BLaER1 treated with 17β-estradiol and CSF1 and Interleukin-3, amounts not matched to agents 10 nM and 100 nM (cell line): Measurements from ENCODE around the gene ITIH4.

Experiments
- H3K27ac ChIP-seq, 11 experiments: shearing (Covaris generic); formaldehyde crosslinking; 2 replicates each; pipeline ENCODE4 v1.8.1; 2022
- H3K27me3 ChIP-seq, 11 experiments: shearing (Covaris generic); formaldehyde crosslinking; 2 replicates each; pipeline ENCODE4 v1.8.1; 2022
- H3K36me3 ChIP-seq, 11 experiments: shearing (Covaris generic); formaldehyde crosslinking; 2 replicates each; pipeline ENCODE4 v1.8.1; 2022
- H3K4me1 ChIP-seq, 10 experiments: shearing (Covaris generic); formaldehyde crosslinking; 2 replicates each; pipeline ENCODE4 v1.8.1; 2022
- H3K4me2 ChIP-seq, 11 experiments: shearing (Covaris generic); formaldehyde crosslinking; 2 replicates each; pipeline ENCODE4 v1.8.1; 2022
- H3K4me3 ChIP-seq, 10 experiments: shearing (Covaris generic); formaldehyde crosslinking; 2 replicates each; pipeline ENCODE4 v1.8.1; 2022
- H3K9ac ChIP-seq, 11 experiments: shearing (Covaris generic); formaldehyde crosslinking; 2 replicates each; pipeline ENCODE4 v1.8.1; 2022
- H3K9me3 ChIP-seq, 11 experiments: shearing (Covaris generic); formaldehyde crosslinking; replicated peaks in 1 of 11; 2 replicates each; pipeline ENCODE4 v1.8.1; 2022
- H4K20me1 ChIP-seq, 11 experiments: shearing (Covaris generic); formaldehyde crosslinking; 2 replicates each; pipeline ENCODE4 v1.8.1; 2022
- Cebpa-rat ChIP-seq, 11 experiments: shearing (Covaris generic); IDR thresholded peaks; 2 replicates each; pipeline ENCODE4 v1.8.1; 2022

Gene ITIH4

GRCh38 chr3:52792413-52792812 is 38.1 kb downstream of the ITIH4 start:
- H3K27ac ChIP-seq, result peak overlapping the region in 9 of 11 experiments; percentile 66 to 89 (median 78); a peak in 17 of 22 replicates
- H3K36me3 ChIP-seq, result no peaks in the 10 kb centered on the region
- no peaks in the 10 kb centered on the region for H4K20me1 ChIP-seq
- H3K27me3 ChIP-seq, result peaks cover 0 to 4% (median 0%) of the 10 kb centered on the region in 11 experiments; a peak in 2 of 22 replicates
- H3K9ac ChIP-seq, result peak overlapping the region in 7 of 11 experiments; percentile 50 to 79 (median 69); a peak in 11 of 22 replicates
- H3K4me3 ChIP-seq, result no peak overlapping the region
- no peaks in the 10 kb centered on the region for H3K9me3 ChIP-seq
- H3K4me2 ChIP-seq, result peak overlapping the region; percentile 64 to 98 (median 85)
- TF ChIP-seq Cebpa-rat (IDR thresholded peaks at IDR 0.05), result no peak
- peaks cover 30 to 93% (median 78%) of the 10 kb centered on the region in 10 experiments for H3K4me1 ChIP-seq

GRCh38 chr3:52791928-52792327 is 38.5 kb downstream of the ITIH4 start:
- Histone ChIP-seq H3K27ac (peak overlapping the region in 6 of 11 experiments; percentile 76 to 89 (median 84); a peak in 13 of 22 replicates), H3K4me1 (peaks cover 30 to 88% (median 77%) of the 10 kb centered on the region in 10 experiments), H4K20me1 (no peaks in the 10 kb centered on the region), H3K9me3 (no peaks in the 10 kb centered on the region), H3K27me3 (peaks cover 0 to 4% (median 0%) of the 10 kb centered on the region in 11 experiments; a peak in 2 of 22 replicates), H3K4me2 (peak overlapping the region in 10 of 11 experiments; percentile 64 to 98 (median 86); a peak in 19 of 22 replicates), H3K36me3 (no peaks in the 10 kb centered on the region), H3K9ac (peak overlapping the region in 5 of 11 experiments; percentile 60 to 79 (median 75); a peak in 10 of 22 replicates), H3K4me3 (no peak overlapping the region)
- TF ChIP-seq Cebpa-rat (IDR thresholded peaks at IDR 0.05), result no peak

- Histone ChIP-seq H3K4me3 (no peak overlapping the region), H4K20me1 (no peaks in the 10 kb centered on the region), H3K27ac (peak overlapping the region in 4 of 11 experiments; percentile 83 to 89 (median 87); a peak in 8 of 22 replicates), H3K9me3 (no peaks in the 10 kb centered on the region), H3K36me3 (no peaks in the 10 kb centered on the region), H3K9ac (peak overlapping the region in 6 of 11 experiments; percentile 3 to 79 (median 64); a peak in 6 of 22 replicates), H3K27me3 (peaks cover 0 to 4% (median 0%) of the 10 kb centered on the region in 11 experiments; a peak in 2 of 22 replicates), H3K4me1 (peaks cover 30 to 82% (median 75%) of the 10 kb centered on the region in 10 experiments), H3K4me2 (peak overlapping the region in 9 of 11 experiments; percentile 29 to 98 (median 88); a peak in 18 of 22 replicates)
- no peak for TF ChIP-seq Cebpa-rat (IDR thresholded peaks at IDR 0.05)
Observed at GRCh38 chr3:52791366-52791765, 39.1 kb downstream of the ITIH4 start.

GRCh38 chr3:52790741-52791140 is 39.7 kb downstream of the ITIH4 start:
- no peak for TF ChIP-seq Cebpa-rat (IDR thresholded peaks at IDR 0.05)
- Histone ChIP-seq H3K9me3 (no peaks in the 10 kb centered on the region), H3K4me1 (peaks cover 29 to 76% (median 69%) of the 10 kb centered on the region in 10 experiments), H3K27me3 (peaks cover 0 to 4% (median 0%) of the 10 kb centered on the region in 11 experiments; a peak in 2 of 22 replicates), H3K36me3 (no peaks in the 10 kb centered on the region), H3K4me3 (no peak overlapping the region), H3K4me2 (peak overlapping the region in 9 of 11 experiments; percentile 29 to 98 (median 88); a peak in 18 of 22 replicates), H3K27ac (peak overlapping the region in 4 of 11 experiments; percentile 31 to 89 (median 86); a peak in 7 of 22 replicates), H3K9ac (peak overlapping the region in 5 of 11 experiments; percentile 8 to 79 (median 69); a peak in 6 of 22 replicates), H4K20me1 (no peaks in the 10 kb centered on the region)

- Histone ChIP-seq H3K4me1 (peaks cover 25 to 72% (median 65%) of the 10 kb centered on the region in 10 experiments), H3K4me3 (no peak overlapping the region), H4K20me1 (no peaks in the 10 kb centered on the region), H3K9ac (peak overlapping the region in 4 of 11 experiments; percentile 16 to 79 (median 49); a peak in 3 of 22 replicates), H3K4me2 (peak overlapping the region in 10 of 11 experiments; percentile 1 to 98 (median 86); a peak in 18 of 22 replicates), H3K27me3 (peaks cover 0 to 4% (median 0%) of the 10 kb centered on the region in 11 experiments; a peak in 2 of 22 replicates), H3K36me3 (no peaks in the 10 kb centered on the region), H3K27ac (peak overlapping the region in 4 of 11 experiments; percentile 34 to 89 (median 86); a peak in 5 of 22 replicates), H3K9me3 (no peaks in the 10 kb centered on the region)
- no peak for TF ChIP-seq Cebpa-rat (IDR thresholded peaks at IDR 0.05)
Observed at GRCh38 chr3:52790337-52790736, 40.1 kb downstream of the ITIH4 start.

GRCh38 chr3:52789746-52790040 is 40.8 kb downstream of the ITIH4 start:
- H3K27me3 ChIP-seq, result peaks cover 0 to 4% (median 0%) of the 10 kb centered on the region in 11 experiments; a peak in 2 of 22 replicates
- H3K36me3 ChIP-seq, result no peaks in the 10 kb centered on the region
- TF ChIP-seq Cebpa-rat (IDR thresholded peaks at IDR 0.05), result no peak
- H3K4me3 ChIP-seq, result no peak overlapping the region
- peak overlapping the region in 2 of 11 experiments; percentile 29 to 30; a peak in 2 of 22 replicates for H3K9ac ChIP-seq
- H4K20me1 ChIP-seq, result no peaks in the 10 kb centered on the region
- no peaks in the 10 kb centered on the region for H3K9me3 ChIP-seq
- peak overlapping the region in 9 of 11 experiments; percentile 1 to 98 (median 88); a peak in 15 of 22 replicates for H3K4me2 ChIP-seq
- H3K4me1 ChIP-seq, result peaks cover 21 to 70% (median 58%) of the 10 kb centered on the region in 10 experiments
- peak overlapping the region in 2 of 11 experiments; percentile 28 to 34; a peak in 3 of 22 replicates for H3K27ac ChIP-seq

GRCh38 chr3:52788890-52789745 is 41.4 kb downstream of the ITIH4 start:
- Histone ChIP-seq H3K4me3 (no peak overlapping the region), H3K9me3 (no peaks in the 10 kb centered on the region), H3K4me2 (peak overlapping the region in 8 of 11 experiments; percentile 75 to 98 (median 90); a peak in 14 of 22 replicates), H4K20me1 (no peaks in the 10 kb centered on the region), H3K4me1 (peaks cover 15 to 64% (median 52%) of the 10 kb centered on the region in 10 experiments), H3K27ac (peak overlapping the region in 1 of 11 experiments; percentile 28; a peak in 2 of 22 replicates), H3K9ac (peak overlapping the region in 2 of 11 experiments; percentile 29 to 30; a peak in 1 of 22 replicates), H3K36me3 (no peaks in the 10 kb centered on the region), H3K27me3 (peaks cover 0 to 4% (median 0%) of the 10 kb centered on the region in 11 experiments; a peak in 2 of 22 replicates)
- no peak for TF ChIP-seq Cebpa-rat (IDR thresholded peaks at IDR 0.05)

GRCh38 chr3:52787672-52788625 is 42.5 kb downstream of the ITIH4 start:
- Histone ChIP-seq H3K9me3 (no peaks in the 10 kb centered on the region), H3K4me2 (no peak overlapping the region), H3K27ac (no peak overlapping the region; a peak in 1 of 22 replicates), H3K9ac (no peak overlapping the region), H4K20me1 (no peaks in the 10 kb centered on the region), H3K4me3 (no peak overlapping the region), H3K36me3 (no peaks in the 10 kb centered on the region), H3K27me3 (peaks cover 0 to 4% (median 0%) of the 10 kb centered on the region in 11 experiments; a peak in 2 of 22 replicates), H3K4me1 (peaks cover 4 to 53% (median 41%) of the 10 kb centered on the region in 10 experiments)
- TF ChIP-seq Cebpa-rat (IDR thresholded peaks at IDR 0.05), result no peak
